CD4-positive, alpha-beta T cell (primary cell): ENCODE data around the gene BOK. TPM values are rescaled to one million over a fixed set of nuclear protein-coding genes. Genes with fewer than 3 reads are reported as not detected.

Experiments
- ATAC-seq: fragments of 200-7000 bp; cut with Tn5 transposase; one replicate; pipeline ENCODE4 v1.10.0; 2022; ENCODE audit warnings: mild to moderate bottlenecking; ENCODE audit not compliant: poor library complexity
- CTCF ChIA-PET: fragments of 350-600 bp; sonication (Branson Sonifier 250); formaldehyde crosslinking; loops from one replicate; lab custom pipeline; 2021; ENCODE audit warnings: antibody characterized with exemption, inconsistent platforms; lab: Charles Lee
- POLR2A ChIA-PET: fragments of 350-600 bp; sonication (Branson Sonifier 250); formaldehyde crosslinking; loops from one replicate; lab custom pipeline; 2021; ENCODE audit warnings: antibody characterized with exemption, inconsistent platforms; lab: Charles Lee
- DNase-seq, 14 experiments: peaks; one replicate each; pipeline ENCODE4 v3.0.0-alpha.2; 2013 to 2020; ENCODE audit warnings: mixed read lengths in 2 of 14
- H3K27ac ChIP-seq, 2 donors: one replicate each; pipeline versions ENCODE4 v1.5.1 to v1.7.0; 2013; ENCODE audit warnings: low read length in 2 of 2, low read depth in 1 of 2, mild to moderate bottlenecking in 1 of 2
- H3K27me3 ChIP-seq, 2 experiments: 1 replicate in 1 of 2; 2 replicates in 1 of 2; pipeline versions ENCODE4 v1.6.1 to v1.7.0; 2013; ENCODE audit warnings: low read length in 2 of 2, control low read depth in 1 of 2, mild to moderate bottlenecking in 1 of 2, moderate library complexity in 1 of 2; ENCODE audit not compliant: insufficient read depth in 2 of 2, control insufficient read depth in 1 of 2
- H3K36me3 ChIP-seq: one replicate; pipeline ENCODE4 v1.6.1; 2013; ENCODE audit warnings: low read length, control low read depth; ENCODE audit not compliant: insufficient read depth
- H3K4me1 ChIP-seq: one replicate; pipeline ENCODE4 v1.6.1; 2013; ENCODE audit warnings: low read length, control low read depth; ENCODE audit not compliant: insufficient read depth
- H3K4me3 ChIP-seq: one replicate; pipeline ENCODE4 v1.5.1; 2013; ENCODE audit warnings: mild to moderate bottlenecking, low read length, moderate library complexity
- H3K9me3 ChIP-seq, 2 experiments: 1 replicate in 1 of 2; 2 replicates in 1 of 2; pipeline versions ENCODE4 v1.6.1 to v1.7.0; 2013; ENCODE audit warnings: low read length in 2 of 2, mild to moderate bottlenecking in 2 of 2, control low read depth in 1 of 2, moderate library complexity in 1 of 2; ENCODE audit not compliant: control insufficient read depth in 1 of 2, insufficient read depth in 1 of 2
- H3K27ac Mint-ChIP-seq: one replicate; pipeline ENCODE4 v1.8.0; 2020; ENCODE audit warnings: mixed read lengths
- H3K27me3 Mint-ChIP-seq: one replicate; pipeline ENCODE4 v1.8.0; 2021; ENCODE audit warnings: mixed read lengths
- H3K36me3 Mint-ChIP-seq: one replicate; pipeline ENCODE4 v1.8.0; 2021; ENCODE audit warnings: low read depth, mixed read lengths
- H3K4me1 Mint-ChIP-seq: one replicate; pipeline ENCODE4 v1.8.0; 2021; ENCODE audit warnings: low read depth, mixed read lengths
- H3K4me3 Mint-ChIP-seq: one replicate; pipeline ENCODE4 v1.8.0; 2020; ENCODE audit warnings: mild to moderate bottlenecking, mixed read lengths
- H3K9me3 Mint-ChIP-seq: one replicate; pipeline ENCODE4 v1.8.0; 2020; ENCODE audit warnings: mixed read lengths
- CTCF ChIP-seq: fragments of 200-600 bp; IDR thresholded peaks from one replicate; pipeline ENCODE4 v1.8.0; 2022; ENCODE audit warnings: antibody characterized with exemption, mild to moderate bottlenecking
- intact Hi-C, 2 experiments: fragments of 100-400 bp; cut with DNase I in 1 of 2; cut with micrococcal nuclease in 1 of 2; formaldehyde crosslinking; loops; one replicate each; pipeline versions ENCODE4 v1.15.1 to v1.9.0; 2023 to 2025; cut with DNase I, micrococcal nuclease
- total RNA-seq, 174 experiments: library from RNA in 2 of 174; stranded (reverse) in 2 of 174; gene quantifications; one replicate each; pipeline ENCODE4 v1.2.3 and lab custom pipeline; 2021 to 2026

Gene BOK
- total RNA-seq, 2 experiments from 2014 or later = not detected

DNA sequence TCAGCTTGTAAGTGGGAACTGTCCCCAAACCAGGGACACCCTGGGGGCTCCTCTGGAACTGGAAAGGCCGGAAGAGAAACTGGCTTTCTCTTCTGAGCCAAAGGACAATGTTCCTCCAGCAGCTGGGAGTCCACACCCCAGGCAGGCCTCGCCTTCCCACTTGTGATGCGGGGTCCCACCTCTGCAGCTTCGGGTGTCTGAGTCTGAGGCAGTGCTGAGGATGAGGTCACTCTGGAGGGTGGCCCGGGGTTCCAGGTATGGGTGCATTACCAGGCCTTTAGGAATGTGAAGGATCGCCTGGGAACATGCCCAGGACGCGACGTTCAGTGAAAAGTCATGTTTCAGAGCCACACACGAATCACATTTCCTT, 18.2 kb upstream of the BOK start:
- Histone ChIP-seq H3K4me3 (no peak overlapping the region), H3K27me3 (peaks cover 25 to 34% of the 10 kb centered on the region in 2 experiments), H3K4me1 (peaks cover 11% of the 10 kb centered on the region), H3K9me3 (peaks cover 0 to 13% of the 10 kb centered on the region in 2 experiments), H3K36me3 (no peaks in the 10 kb centered on the region), H3K27ac (no peak overlapping the region)
- Mint-ChIP-seq H3K27me3 (peaks cover 26% of the 10 kb centered on the region), H3K4me3 (peak overlapping the region; percentile 84), H3K27ac (no peak overlapping the region), H3K4me1 (peaks cover 5% of the 10 kb centered on the region), H3K36me3 (no peaks in the 10 kb centered on the region), H3K9me3 (no peaks in the 10 kb centered on the region)
- DNase-seq (no peak), ATAC-seq (no peak)
- CTCF ChIA-PET = no interaction called here
- POLR2A ChIA-PET = no interaction called here
- no peak for TF ChIP-seq CTCF
- intact Hi-C loops = no loop called here

DNA sequence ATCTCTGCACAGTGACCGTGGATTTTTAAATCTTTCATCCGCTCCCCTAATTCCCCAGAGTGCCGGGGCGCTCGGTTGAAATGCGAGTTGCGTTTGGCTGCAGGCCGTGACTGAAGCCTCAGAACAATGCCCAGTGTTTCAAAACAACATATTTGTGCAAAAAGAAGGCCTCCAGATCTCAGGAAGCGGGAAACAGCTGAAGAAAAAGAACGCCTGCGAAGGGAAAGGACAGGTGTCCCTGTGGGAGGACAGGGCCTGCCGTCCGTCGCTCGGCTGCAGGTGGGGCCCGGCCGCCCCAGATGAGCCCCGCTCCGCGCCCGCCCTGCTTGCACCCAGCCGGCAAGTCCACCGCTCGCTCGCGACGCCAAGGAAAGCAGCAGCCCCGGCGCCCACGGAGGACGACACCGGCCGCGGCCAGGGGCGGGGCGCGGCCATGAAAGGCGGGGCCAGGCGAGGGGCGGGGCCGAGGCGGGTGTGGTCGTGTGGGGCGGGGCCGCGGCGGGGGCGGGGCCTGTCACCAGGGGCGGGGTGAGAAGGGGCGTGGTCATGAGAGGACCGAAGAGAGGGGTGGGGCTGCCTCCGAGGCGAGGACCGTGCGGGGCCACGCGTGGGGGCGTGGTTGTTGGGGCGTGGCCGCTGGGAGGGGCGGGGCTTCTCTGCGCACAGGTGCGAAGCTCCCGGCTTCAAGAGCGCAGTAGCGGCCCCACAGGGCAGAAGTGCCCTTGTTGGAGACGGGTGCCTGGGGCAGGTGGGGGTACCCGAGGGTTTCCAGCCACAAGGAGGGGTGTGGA, 17.6 kb upstream of the BOK start:
- no peaks in the 10 kb centered on the region for H3K9me3 Mint-ChIP-seq
- H3K27ac Mint-ChIP-seq = no peak overlapping the region
- Histone ChIP-seq H3K4me1 (peaks cover 11% of the 10 kb centered on the region), H3K36me3 (no peaks in the 10 kb centered on the region), H3K9me3 (peaks cover 0 to 13% of the 10 kb centered on the region in 2 experiments), H3K27me3 (peaks cover 25 to 40% of the 10 kb centered on the region in 2 experiments), H3K4me3 (no peak overlapping the region), H3K27ac (no peak overlapping the region)
- ChIA-PET POLR2A (no interaction called here), CTCF (no interaction called here)
- ATAC-seq (peak; percentile 86), DNase-seq (peak; percentile 28 to 80 (median 52))
- H3K4me3 Mint-ChIP-seq = peak overlapping the region; percentile 84
- H3K36me3 Mint-ChIP-seq = no peaks in the 10 kb centered on the region
- peaks cover 26% of the 10 kb centered on the region for H3K27me3 Mint-ChIP-seq
- intact Hi-C loops = no loop called here
- peaks cover 5% of the 10 kb centered on the region for H3K4me1 Mint-ChIP-seq
- TF ChIP-seq CTCF = no peak

DNA sequence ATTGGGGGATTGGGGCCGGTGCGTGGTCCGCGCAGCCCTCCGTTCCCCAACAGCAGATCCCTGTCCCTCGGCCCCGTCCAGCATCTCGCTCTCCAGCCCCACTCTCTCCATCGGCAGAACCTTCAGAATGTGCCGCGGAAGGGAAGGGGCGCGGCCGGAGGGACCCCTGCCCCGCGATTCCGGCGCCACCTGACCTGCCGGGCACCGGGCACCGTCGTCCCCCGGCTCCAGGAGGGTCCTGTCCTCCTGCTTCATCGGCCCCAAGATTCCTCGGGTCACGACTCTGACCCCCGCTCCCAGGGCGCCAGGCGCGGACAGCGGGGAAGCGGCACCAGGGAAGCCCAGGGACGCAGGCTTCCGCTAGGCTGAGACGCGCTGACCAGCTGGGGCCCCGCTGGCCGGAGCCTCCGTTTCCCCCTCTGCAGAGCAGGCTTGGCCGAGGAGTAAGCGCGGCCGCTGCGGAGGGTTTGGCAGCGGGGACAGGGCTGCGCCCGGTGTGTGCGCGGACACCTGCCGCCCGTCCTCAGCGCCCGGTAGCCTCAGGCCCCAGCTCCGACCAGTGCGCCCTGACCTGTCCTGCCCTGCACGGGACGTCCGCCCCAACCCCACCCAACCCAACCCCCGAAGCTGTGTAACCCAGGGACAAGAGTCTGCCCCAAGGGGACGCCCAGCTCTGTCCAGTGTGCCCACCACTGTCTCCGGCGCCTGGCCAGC, 16.8 kb upstream of the BOK start:
- intact Hi-C loops = no loop called here
- CTCF ChIA-PET = no interaction called here
- ATAC-seq = no peak

More for the DNA sequence above, 16.8 kb upstream of the BOK start:
- H3K27ac Mint-ChIP-seq = no peak overlapping the region
- no peaks in the 10 kb centered on the region for H3K36me3 Mint-ChIP-seq
- H3K4me1 Mint-ChIP-seq = peaks cover 5% of the 10 kb centered on the region
- H3K4me3 Mint-ChIP-seq = no peak overlapping the region
- Histone ChIP-seq H3K9me3 (peaks cover 0 to 13% of the 10 kb centered on the region in 2 experiments), H3K4me3 (no peak overlapping the region), H3K4me1 (peaks cover 11% of the 10 kb centered on the region), H3K27me3 (peaks cover 25 to 47% of the 10 kb centered on the region in 2 experiments), H3K36me3 (no peaks in the 10 kb centered on the region), H3K27ac (no peak overlapping the region)
- POLR2A ChIA-PET = no interaction called here
- no peaks in the 10 kb centered on the region for H3K9me3 Mint-ChIP-seq
- TF ChIP-seq CTCF = no peak
- DNase-seq = no peak
- peaks cover 26% of the 10 kb centered on the region for H3K27me3 Mint-ChIP-seq
